ENCODE data around the gene OPN5.

Gene OPN5

GRCh38 chr6:47785182-47785581 is 3.4 kb downstream of the OPN5 start:
- no peak for DNase-seq (ENCODE audit: extremely low read depth, low read depth)
- H3K4me3 ChIP-seq (replicated peaks; ENCODE audit: low read depth, low read length) = no peak overlapping the region
- TF ChIP-seq CTCF (IDR thresholded peaks at IDR 0.05; ENCODE audit: low read depth, low read length, missing control alignments) = no peak

- DNase-seq (ENCODE audit: extremely low read depth, low read depth) = peak; percentile 11
- TF ChIP-seq CTCF (IDR thresholded peaks at IDR 0.05; ENCODE audit: low read depth, low read length, missing control alignments) = peak; percentile 90
- H3K4me3 ChIP-seq (replicated peaks; ENCODE audit: low read depth, low read length) = no peak overlapping the region
Observed at GRCh38 chr6:47787620-47788497, 6.0 kb downstream of the OPN5 start.

- DNase-seq (ENCODE audit: extremely low read depth, low read depth) = no peak
- no peak for TF ChIP-seq CTCF (IDR thresholded peaks at IDR 0.05; ENCODE audit: low read depth, low read length, missing control alignments)
Observed at GRCh38 chr6:47788498-47788884, 6.7 kb downstream of the OPN5 start.

GRCh38 chr6:47789553-47789952 is 7.7 kb downstream of the OPN5 start:
- TF ChIP-seq CTCF (IDR thresholded peaks at IDR 0.05; ENCODE audit: low read depth, low read length, missing control alignments) = no peak
- no peak for DNase-seq (ENCODE audit: extremely low read depth, low read depth)
- no peak overlapping the region for H3K4me3 ChIP-seq (replicated peaks; ENCODE audit: low read depth, low read length)

More at GRCh38 chr6:47788498-47788884, 6.7 kb downstream of the OPN5 start:
- no peak overlapping the region for H3K4me3 ChIP-seq (replicated peaks; ENCODE audit: low read depth, low read length)

- no peak for DNase-seq (ENCODE audit: extremely low read depth, low read depth)
- TF ChIP-seq CTCF (IDR thresholded peaks at IDR 0.05; ENCODE audit: low read depth, low read length, missing control alignments) = no peak
- no peak overlapping the region for H3K4me3 ChIP-seq (replicated peaks; ENCODE audit: low read depth, low read length)
Observed at GRCh38 chr6:47792216-47792733, 10.4 kb downstream of the OPN5 start.

- no peak for DNase-seq (ENCODE audit: extremely low read depth, low read depth)
- no peak overlapping the region for H3K4me3 ChIP-seq (replicated peaks; ENCODE audit: low read depth, low read length)
- no peak for TF ChIP-seq CTCF (IDR thresholded peaks at IDR 0.05; ENCODE audit: low read depth, low read length, missing control alignments)
Observed at GRCh38 chr6:47794577-47795135, 12.8 kb downstream of the OPN5 start.

Measured in HFF-Myc (cell line).